ENCODE results near the gene DNAH7. TPM values are rescaled to one million over a fixed set of nuclear protein-coding genes. Genes with fewer than 3 reads are reported as not detected.

Gene DNAH7
- total RNA-seq, 4 donors from 2014 or later, result 1.3 to 11.9 (median 2.4) TPM

DNA sequence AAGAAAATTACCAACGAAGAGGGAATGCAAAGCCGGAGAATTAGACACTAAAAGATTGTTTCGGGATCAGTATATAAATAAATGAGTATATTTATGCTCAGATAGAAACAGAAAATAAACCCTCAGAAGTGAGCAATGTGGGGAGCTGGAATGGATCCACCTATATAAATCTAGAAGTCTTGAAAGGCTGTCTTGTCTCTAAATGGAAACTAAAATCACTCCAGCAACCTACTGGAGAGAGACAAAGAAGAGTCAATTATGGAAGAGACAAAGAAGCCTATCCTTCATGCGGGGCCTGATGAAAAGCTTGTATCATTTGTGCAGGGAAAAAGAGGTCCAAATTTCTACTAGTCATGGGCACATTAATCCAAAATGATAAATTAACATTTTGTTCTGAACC, 158.1 kb downstream of the DNAH7 start:
- no peak for DNase-seq
- Histone ChIP-seq H3K27me3 (no peaks in the 10 kb centered on the region), H3K4me1 (no peaks in the 10 kb centered on the region), H3K27ac (no peak overlapping the region), H3K9me3 (no peaks in the 10 kb centered on the region), H3K4me3 (no peak overlapping the region), H3K36me3 (no peaks in the 10 kb centered on the region)
- TF ChIP-seq CTCF (IDR thresholded peaks at IDR 0.05) (no peak), POLR2A (IDR thresholded peaks at IDR 0.05) (no peak)

DNA sequence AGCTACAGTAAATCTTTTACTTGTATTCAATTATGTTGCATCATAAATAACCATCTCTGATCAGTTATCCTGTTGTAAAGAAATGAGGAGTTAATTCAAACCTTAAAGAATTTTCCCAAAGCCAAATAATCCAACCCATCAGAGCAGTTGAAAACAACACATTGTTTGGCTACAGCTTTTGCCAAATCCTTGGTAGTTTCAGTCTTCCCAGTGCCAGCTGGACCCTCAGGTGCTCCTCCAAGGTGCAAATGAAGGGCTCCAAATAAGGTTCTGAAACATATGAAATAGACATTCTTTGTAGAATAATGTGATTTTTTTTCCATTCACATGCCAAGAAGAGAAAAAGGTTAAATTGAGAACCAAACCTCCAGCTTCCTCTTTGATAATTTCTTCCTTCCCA, 158.7 kb downstream of the DNAH7 start:
- Histone ChIP-seq H3K36me3 (no peaks in the 10 kb centered on the region), H3K27ac (no peak overlapping the region), H3K4me3 (no peak overlapping the region), H3K27me3 (no peaks in the 10 kb centered on the region), H3K4me1 (no peaks in the 10 kb centered on the region), H3K9me3 (no peaks in the 10 kb centered on the region)
- no peak for TF ChIP-seq CTCF (IDR thresholded peaks at IDR 0.05)
- no peak for DNase-seq

DNA sequence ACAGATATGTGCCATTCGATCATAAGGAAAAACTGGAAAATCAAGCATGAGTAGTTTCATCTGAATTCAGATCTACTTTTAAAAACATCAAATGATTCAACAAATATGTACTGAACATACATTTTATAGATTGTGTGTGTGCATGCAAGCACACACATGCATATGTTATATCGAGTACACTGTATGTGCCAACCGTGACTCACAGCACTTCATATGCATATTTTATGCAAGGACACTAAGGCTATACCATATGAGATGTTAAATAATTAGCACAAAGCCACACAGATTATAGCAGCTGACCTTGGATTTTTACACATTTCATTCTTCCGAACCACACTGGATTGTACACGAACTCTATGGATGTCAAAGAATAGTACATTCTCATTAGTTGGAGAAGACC, 161.2 kb downstream of the DNAH7 start:
- Histone ChIP-seq H3K36me3 (no peaks in the 10 kb centered on the region), H3K4me3 (no peak overlapping the region), H3K4me1 (no peaks in the 10 kb centered on the region), H3K27me3 (no peaks in the 10 kb centered on the region), H3K27ac (no peak overlapping the region), H3K9me3 (no peaks in the 10 kb centered on the region)
- DNase-seq, result no peak
- TF ChIP-seq CTCF (IDR thresholded peaks at IDR 0.05) (no peak), POLR2A (IDR thresholded peaks at IDR 0.05) (no peak)

DNA sequence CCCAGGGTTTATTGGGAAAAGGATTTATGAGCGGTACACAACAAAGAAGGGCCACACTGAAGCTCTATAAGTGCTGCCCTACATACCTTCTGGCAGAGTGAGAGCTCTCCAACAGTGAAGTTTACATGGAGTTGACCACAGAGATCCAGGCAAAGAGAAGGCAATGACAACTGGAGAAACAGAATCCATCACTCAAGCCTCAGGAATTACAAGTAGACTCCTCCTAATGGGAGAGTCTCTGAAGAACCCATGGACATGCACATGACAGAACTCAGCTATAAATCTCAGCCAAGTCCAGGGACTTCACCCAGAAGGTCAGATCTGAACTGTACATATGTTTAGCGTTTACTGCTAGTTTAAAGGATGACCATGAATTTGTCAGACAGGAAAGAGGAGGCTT, 164.7 kb downstream of the DNAH7 start:
- Histone ChIP-seq H3K4me3 (no peak overlapping the region), H3K36me3 (no peaks in the 10 kb centered on the region), H3K27ac (no peak overlapping the region), H3K27me3 (no peaks in the 10 kb centered on the region), H3K4me1 (no peaks in the 10 kb centered on the region), H3K9me3 (no peaks in the 10 kb centered on the region)
- TF ChIP-seq POLR2A (IDR thresholded peaks at IDR 0.05) (no peak), CTCF (IDR thresholded peaks at IDR 0.05) (no peak)
- DNase-seq, result no peak

GRCh38 chr2:195902857-195903256, 165.8 kb downstream of the DNAH7 start:
- DNase-seq, result no peak
- no peak for TF ChIP-seq CTCF (IDR thresholded peaks at IDR 0.05)
- TF ChIP-seq POLR2A (IDR thresholded peaks at IDR 0.05), result no peak
- Histone ChIP-seq H3K4me3 (no peak overlapping the region), H3K9me3 (no peaks in the 10 kb centered on the region), H3K27ac (no peak overlapping the region), H3K36me3 (no peaks in the 10 kb centered on the region), H3K4me1 (no peaks in the 10 kb centered on the region), H3K27me3 (no peaks in the 10 kb centered on the region)

GRCh38 chr2:195899226-195899625, 169.4 kb downstream of the DNAH7 start:
- no peak for DNase-seq
- no peak overlapping the region for H3K4me3 ChIP-seq
- no peak for TF ChIP-seq POLR2A (IDR thresholded peaks at IDR 0.05)
- TF ChIP-seq CTCF (IDR thresholded peaks at IDR 0.05), result no peak

More at GRCh38 chr2:195899226-195899625, 169.4 kb downstream of the DNAH7 start:
- no peaks in the 10 kb centered on the region for H3K4me1 ChIP-seq
- no peak overlapping the region for H3K27ac ChIP-seq
- no peaks in the 10 kb centered on the region for H3K27me3 ChIP-seq
- no peaks in the 10 kb centered on the region for H3K36me3 ChIP-seq
- no peaks in the 10 kb centered on the region for H3K9me3 ChIP-seq
